ENCODE data around the gene CSMD2.

Gene CSMD2

GRCh38 chr1:33586795-33587194 lies 578.2 kb downstream of the CSMD2 start:
- H3K27me3 ChIP-seq (ENCODE audit: insufficient read depth, low read length, poor library complexity, severe bottlenecking) = no peaks in the 10 kb centered on the region
- H4K20me1 ChIP-seq (ENCODE audit: insufficient read depth, low read length, poor library complexity, severe bottlenecking) = no peaks in the 10 kb centered on the region
- no peaks in the 10 kb centered on the region for H3K36me3 ChIP-seq (ENCODE audit: insufficient read depth, low read length)
- no peak overlapping the region for H2AFZ ChIP-seq (ENCODE audit: low read length)
- no peaks in the 10 kb centered on the region for H3K79me2 ChIP-seq (ENCODE audit: insufficient read depth, low read length)
- no peaks in the 10 kb centered on the region for H3K9me2 ChIP-seq (replicated peaks; ENCODE audit: low read depth, low read length)
- H3K9me3 ChIP-seq (ENCODE audit: insufficient read depth, low read depth, low read length) = no peaks in the 10 kb centered on the region
- H3K4me2 ChIP-seq (ENCODE audit: low read depth, low read length, poor library complexity, severe bottlenecking) = no peak overlapping the region
- no peak overlapping the region for H3K9ac ChIP-seq (ENCODE audit: low read depth, low read length, poor library complexity, severe bottlenecking)
- no peaks in the 10 kb centered on the region for H3F3A ChIP-seq (ENCODE audit: low read depth)
- no peak overlapping the region for H3K4me3 ChIP-seq (ENCODE audit: low read length, poor library complexity, severe bottlenecking)
- H3K4me1 ChIP-seq (ENCODE audit: insufficient read depth, low read length, poor library complexity, severe bottlenecking) = no peaks in the 10 kb centered on the region
- TF ChIP-seq EZH2phosphoT487 (IDR thresholded peaks at IDR 0.05; ENCODE audit: borderline replicate concordance) (no peak), CTCF (conservative IDR thresholded peaks at IDR 0.05; ENCODE audit: low read length) (no peak)

GRCh38 chr1:33586106-33586505 lies 578.9 kb downstream of the CSMD2 start:
- no peak overlapping the region for H3K9ac ChIP-seq (ENCODE audit: low read depth, low read length, poor library complexity, severe bottlenecking)
- H2AFZ ChIP-seq (ENCODE audit: low read length) = no peak overlapping the region
- no peaks in the 10 kb centered on the region for H3K27me3 ChIP-seq (ENCODE audit: insufficient read depth, low read length, poor library complexity, severe bottlenecking)
- H3K9me2 ChIP-seq (replicated peaks; ENCODE audit: low read depth, low read length) = no peaks in the 10 kb centered on the region
- H4K20me1 ChIP-seq (ENCODE audit: insufficient read depth, low read length, poor library complexity, severe bottlenecking) = no peaks in the 10 kb centered on the region
- no peaks in the 10 kb centered on the region for H3K79me2 ChIP-seq (ENCODE audit: insufficient read depth, low read length)
- H3K9me3 ChIP-seq (ENCODE audit: insufficient read depth, low read depth, low read length) = no peaks in the 10 kb centered on the region
- no peak overlapping the region for H3K4me3 ChIP-seq (ENCODE audit: low read length, poor library complexity, severe bottlenecking)
- no peaks in the 10 kb centered on the region for H3K4me1 ChIP-seq (ENCODE audit: insufficient read depth, low read length, poor library complexity, severe bottlenecking)
- H3K36me3 ChIP-seq (ENCODE audit: insufficient read depth, low read length) = no peaks in the 10 kb centered on the region
- no peak overlapping the region for H3K4me2 ChIP-seq (ENCODE audit: low read depth, low read length, poor library complexity, severe bottlenecking)
- H3F3A ChIP-seq (ENCODE audit: low read depth) = no peaks in the 10 kb centered on the region
- TF ChIP-seq CTCF (conservative IDR thresholded peaks at IDR 0.05; ENCODE audit: low read length) (no peak), EZH2phosphoT487 (IDR thresholded peaks at IDR 0.05; ENCODE audit: borderline replicate concordance) (no peak)

- no peak overlapping the region for H3K4me3 ChIP-seq (ENCODE audit: low read length, poor library complexity, severe bottlenecking)
- H3K9ac ChIP-seq (ENCODE audit: low read depth, low read length, poor library complexity, severe bottlenecking) = no peak overlapping the region
- no peaks in the 10 kb centered on the region for H3F3A ChIP-seq (ENCODE audit: low read depth)
- H3K27me3 ChIP-seq (ENCODE audit: insufficient read depth, low read length, poor library complexity, severe bottlenecking) = no peaks in the 10 kb centered on the region
- no peaks in the 10 kb centered on the region for H3K9me2 ChIP-seq (replicated peaks; ENCODE audit: low read depth, low read length)
- H3K9me3 ChIP-seq (ENCODE audit: insufficient read depth, low read depth, low read length) = no peaks in the 10 kb centered on the region
- H3K4me2 ChIP-seq (ENCODE audit: low read depth, low read length, poor library complexity, severe bottlenecking) = no peak overlapping the region
- no peak overlapping the region for H2AFZ ChIP-seq (ENCODE audit: low read length)
- H3K79me2 ChIP-seq (ENCODE audit: insufficient read depth, low read length) = no peaks in the 10 kb centered on the region
- H4K20me1 ChIP-seq (ENCODE audit: insufficient read depth, low read length, poor library complexity, severe bottlenecking) = no peaks in the 10 kb centered on the region
- H3K36me3 ChIP-seq (ENCODE audit: insufficient read depth, low read length) = no peaks in the 10 kb centered on the region
- no peak for TF ChIP-seq CTCF (conservative IDR thresholded peaks at IDR 0.05; ENCODE audit: low read length)
- no peak for TF ChIP-seq EZH2phosphoT487 (IDR thresholded peaks at IDR 0.05; ENCODE audit: borderline replicate concordance)
- no peaks in the 10 kb centered on the region for H3K4me1 ChIP-seq (ENCODE audit: insufficient read depth, low read length, poor library complexity, severe bottlenecking)
Observed at GRCh38 chr1:33583567-33583966, 581.5 kb downstream of the CSMD2 start.
